GM18508 (cell line): ENCODE data around the gene BTF3.
"Not testable (repeated sequence)": the region's sequence is repeated elsewhere in the genome, so short reads cannot be mapped to it uniquely, and the experiment has no call there.

Source experiments
- ATAC-seq: cut with Tn5 transposase; IDR thresholded peaks from one replicate; pipeline ENCODE4 v1.9.1; 2021; ENCODE audit warnings: moderate number of reproducible peaks; ENCODE audit not compliant: insufficient read depth, unreplicated experiment

Gene BTF3

GRCh38 chr5:73484511-73484910, 13.7 kb upstream of the BTF3 start:
- no peak for ATAC-seq

GRCh38 chr5:73485715-73486114, 12.5 kb upstream of the BTF3 start:
- no peak for ATAC-seq

GRCh38 chr5:73486119-73486899, 11.9 kb upstream of the BTF3 start:
- ATAC-seq: no peak

GRCh38 chr5:73487257-73487656, 11.0 kb upstream of the BTF3 start:
- ATAC-seq: not testable (repeated sequence)

- no peak for ATAC-seq
Measured at GRCh38 chr5:73487815-73488214, 10.4 kb upstream of the BTF3 start.

GRCh38 chr5:73488806-73489205, 9.4 kb upstream of the BTF3 start:
- ATAC-seq: no peak

GRCh38 chr5:73490088-73490487, 8.2 kb upstream of the BTF3 start:
- no peak for ATAC-seq

- no peak for ATAC-seq
Measured at GRCh38 chr5:73491155-73491554, 7.1 kb upstream of the BTF3 start.

GRCh38 chr5:73493421-73493820, 4.8 kb upstream of the BTF3 start:
- ATAC-seq: no peak

GRCh38 chr5:73494721-73495120, 3.5 kb upstream of the BTF3 start:
- no peak for ATAC-seq

GRCh38 chr5:73495772-73496335, 2.4 kb upstream of the BTF3 start:
- ATAC-seq: no peak

GRCh38 chr5:73496984-73497457, 1.2 kb upstream of the BTF3 start:
- ATAC-seq: no peak

GRCh38 chr5:73497497-73498056, 665 bp upstream of the BTF3 start:
- no peak for ATAC-seq

- ATAC-seq: no peak
Measured at GRCh38 chr5:73499187-73499586, 945 bp downstream of the BTF3 start.

GRCh38 chr5:73499756-73500155, 1.5 kb downstream of the BTF3 start:
- no peak for ATAC-seq

GRCh38 chr5:73501406-73501805, 3.2 kb downstream of the BTF3 start:
- ATAC-seq: no peak

GRCh38 chr5:73506459-73506955, 8.3 kb downstream of the BTF3 start:
- ATAC-seq: no peak

GRCh38 chr5:73507062-73507461, 8.8 kb downstream of the BTF3 start:
- no peak for ATAC-seq

- ATAC-seq: not testable (repeated sequence)
Measured at GRCh38 chr5:73508521-73508920, 10.3 kb downstream of the BTF3 start.

- ATAC-seq: no peak
Measured at GRCh38 chr5:73513996-73514395, 15.8 kb downstream of the BTF3 start.

GRCh38 chr5:73514418-73514817, 16.2 kb downstream of the BTF3 start:
- no peak for ATAC-seq
